Suppressor macrophage (primary cell): ENCODE results near the gene COL28A1.

Source experiments
- DNase-seq, 4 experiments: peaks; one replicate each; pipeline ENCODE4 v3.0.0-alpha.2; 2020 to 2022
- total RNA-seq, 17 experiments: gene quantifications; one replicate each; lab custom pipeline; 2026; ENCODE audit warnings: mixed read lengths in 6 of 17, inconsistent platforms in 3 of 17; lab: John Stamatoyannopoulos, UW

Gene COL28A1
- 0 to 4.2 (median 0.07) reads per million in 17 experiments for total RNA-seq

- no peak for DNase-seq
These were observed at the start of gene COL28A1 for GRCh38 chr7:7535691-7536090. COL28A1 (minus strand) TSS chr7:7535873; CDS start chr7:7532875, 2,998 bp downstream.

GRCh38 chr7:7584653-7585052 is 49.0 kb upstream of the COL28A1 start:
- DNase-seq: no peak

DNA sequence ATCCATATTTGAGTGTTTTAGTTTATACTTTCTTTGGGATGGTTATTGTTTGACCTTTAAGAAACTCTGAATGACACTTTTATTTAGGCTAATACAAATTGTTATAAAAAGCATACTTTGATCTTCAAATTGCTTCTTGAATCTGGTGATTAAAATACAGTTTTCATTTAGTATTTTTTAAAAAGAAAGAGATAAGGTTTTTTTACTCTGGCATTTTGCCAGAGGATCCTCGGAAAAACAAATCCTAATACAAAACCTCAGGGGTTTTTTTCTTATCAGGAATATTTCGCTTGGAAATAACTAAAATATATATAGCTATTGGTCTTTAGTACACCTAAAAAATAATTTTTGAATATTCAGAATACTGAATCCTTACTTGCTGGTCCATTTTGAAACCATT is 48.1 kb upstream of the COL28A1 start:
- no peak for DNase-seq

GRCh38 chr7:7582596-7582995 is 46.9 kb upstream of the COL28A1 start:
- no peak for DNase-seq

DNA sequence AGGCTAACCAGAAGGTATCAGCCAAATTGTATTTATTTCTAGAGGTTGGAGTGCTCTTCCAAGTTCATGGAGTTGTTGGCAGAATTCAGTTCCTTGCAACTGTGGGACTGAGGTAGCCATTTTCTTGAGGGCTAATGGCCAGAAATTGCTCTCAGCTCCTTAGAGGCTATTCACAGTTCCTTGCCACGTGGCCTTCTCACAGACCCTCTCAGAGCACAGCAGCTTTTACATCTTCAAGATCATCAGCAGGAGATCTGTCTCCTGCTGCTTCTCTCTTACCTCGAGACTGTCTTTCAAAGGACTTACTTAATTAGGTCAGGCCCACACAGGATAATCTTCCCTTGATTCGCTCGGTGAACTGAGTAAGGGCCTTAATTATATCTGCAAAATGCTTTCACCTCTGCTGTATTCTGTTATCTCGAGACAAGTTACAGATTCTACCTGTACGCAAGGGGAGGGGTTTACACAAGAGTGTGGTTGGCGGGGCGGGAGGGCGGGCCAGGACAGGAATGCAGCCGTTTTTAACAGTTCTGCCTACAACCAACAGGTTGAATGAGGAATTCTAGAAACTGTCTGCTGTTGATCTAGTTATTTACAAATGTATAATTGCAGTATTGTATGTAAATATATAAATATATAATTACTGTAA is 46.0 kb upstream of the COL28A1 start:
- DNase-seq: no peak

GRCh38 chr7:7579638-7580037 is 44.0 kb upstream of the COL28A1 start:
- DNase-seq: no peak

GRCh38 chr7:7577888-7578287 is 42.2 kb upstream of the COL28A1 start:
- DNase-seq: peak in 3 of 4 experiments; percentile 19 to 53 (median 52)

DNA sequence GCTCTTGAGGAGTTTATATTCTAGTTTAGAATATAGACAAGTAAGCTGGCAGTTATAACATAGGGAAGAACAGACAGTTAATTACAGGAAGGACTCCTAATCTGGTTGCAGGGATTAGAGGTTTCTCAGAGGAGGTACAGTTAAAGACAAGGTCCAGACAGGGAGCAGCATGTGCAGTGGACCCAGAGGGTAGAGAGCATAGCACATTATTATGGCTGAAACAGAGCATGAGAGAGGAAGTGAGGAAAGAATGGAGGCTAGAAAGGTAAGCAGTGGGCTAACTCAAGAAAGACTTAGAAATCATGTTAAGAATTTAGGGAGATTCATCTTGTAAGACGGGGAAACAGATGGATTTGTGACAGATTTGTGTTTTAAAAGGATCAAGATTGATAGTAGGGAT is 40.7 kb upstream of the COL28A1 start:
- no peak for DNase-seq

DNA sequence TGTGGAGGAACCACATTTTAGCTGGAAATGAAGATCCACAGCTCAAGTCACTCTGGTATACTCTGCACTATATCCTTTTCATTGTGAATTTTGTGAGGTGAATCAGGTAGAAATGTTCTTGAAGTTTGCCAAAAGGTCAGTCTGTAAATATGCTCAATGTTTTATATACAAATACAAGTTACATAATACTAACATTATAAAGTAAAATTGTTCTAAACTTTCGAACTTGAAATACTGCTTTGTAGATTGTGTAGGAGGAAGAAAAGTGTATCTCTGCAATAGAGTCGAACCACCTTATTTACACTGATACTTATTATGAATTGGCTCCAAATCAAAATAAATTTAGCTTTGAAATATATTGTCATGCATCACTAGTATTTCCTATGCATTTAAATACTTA is 38.0 kb upstream of the COL28A1 start:
- DNase-seq: no peak

GRCh38 chr7:7570584-7570983 is 34.9 kb upstream of the COL28A1 start:
- DNase-seq: no peak

GRCh38 chr7:7569615-7570014 is 33.9 kb upstream of the COL28A1 start:
- no peak for DNase-seq

DNA sequence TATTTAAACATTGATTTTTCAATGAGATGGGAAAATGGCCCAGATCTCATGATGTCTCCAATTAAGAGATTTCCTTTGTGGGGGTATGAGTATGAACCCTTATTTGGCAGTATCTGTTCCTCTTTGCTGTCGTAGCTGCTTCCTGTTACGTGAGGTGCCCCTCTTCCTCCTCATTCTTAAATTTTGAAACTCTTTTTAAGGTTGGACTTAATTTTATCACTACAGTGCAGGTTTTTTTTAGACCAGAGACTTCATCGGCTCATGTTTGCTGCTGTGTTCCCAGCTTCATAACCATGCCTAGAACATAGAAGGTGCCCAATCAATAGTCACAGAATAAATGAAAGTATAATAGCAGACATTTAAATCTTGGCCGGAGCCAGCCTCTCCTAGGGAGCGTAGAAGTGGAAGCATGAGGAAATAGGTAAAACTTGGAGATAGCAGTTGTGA is 33.4 kb upstream of the COL28A1 start:
- peak; percentile 53 to 89 (median 70) for DNase-seq

DNA sequence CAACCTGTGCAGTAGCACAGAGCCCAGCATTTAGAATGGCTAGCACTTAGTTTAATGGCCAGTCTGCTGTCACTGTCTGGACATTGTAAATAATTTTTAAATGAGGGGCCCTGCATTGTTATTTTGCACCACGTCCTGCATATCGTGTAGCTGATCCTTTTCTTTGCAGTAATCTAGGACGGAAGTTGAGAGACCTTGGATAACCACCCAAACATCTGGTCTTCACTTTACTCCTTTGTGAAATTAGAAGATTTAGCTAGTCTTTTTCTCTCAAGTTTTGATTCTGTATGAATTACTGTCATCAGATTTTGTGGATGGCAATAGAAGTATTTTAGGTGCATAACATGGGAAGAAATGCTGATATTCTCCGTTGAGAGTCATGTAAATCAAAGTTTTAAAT is 32.9 kb upstream of the COL28A1 start:
- peak in 1 of 4 experiments; percentile 10 for DNase-seq

DNA sequence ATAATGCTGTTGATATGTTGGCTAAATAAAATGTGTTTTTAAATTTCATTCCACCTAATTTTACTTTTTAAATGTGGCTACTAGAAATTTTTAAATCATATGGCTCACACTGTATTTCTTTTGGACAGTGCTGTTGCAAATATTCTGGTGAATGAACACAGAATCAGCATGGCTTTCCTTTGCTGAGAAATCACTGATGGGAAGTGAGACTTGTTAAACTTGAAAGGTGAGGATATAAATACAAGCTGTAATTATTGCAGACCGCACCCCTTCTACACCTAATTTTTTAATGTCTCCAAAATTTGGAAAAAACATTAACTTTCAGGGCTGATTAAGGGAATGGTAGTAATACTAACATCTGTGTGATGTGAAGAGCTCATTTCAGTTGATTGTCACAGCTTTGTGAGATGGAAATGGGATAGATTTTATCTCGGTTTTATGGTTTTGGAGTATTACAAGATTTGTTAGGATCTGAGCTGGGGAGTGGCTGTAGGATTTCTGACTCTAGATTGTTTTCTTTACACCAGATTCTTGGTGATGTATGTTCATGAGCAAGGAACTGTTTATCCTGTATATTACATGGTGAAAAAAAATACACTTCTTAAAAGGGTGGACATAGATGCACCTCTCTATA is 32.3 kb upstream of the COL28A1 start:
- DNase-seq: peak in 2 of 4 experiments; percentile 28 to 34

DNA sequence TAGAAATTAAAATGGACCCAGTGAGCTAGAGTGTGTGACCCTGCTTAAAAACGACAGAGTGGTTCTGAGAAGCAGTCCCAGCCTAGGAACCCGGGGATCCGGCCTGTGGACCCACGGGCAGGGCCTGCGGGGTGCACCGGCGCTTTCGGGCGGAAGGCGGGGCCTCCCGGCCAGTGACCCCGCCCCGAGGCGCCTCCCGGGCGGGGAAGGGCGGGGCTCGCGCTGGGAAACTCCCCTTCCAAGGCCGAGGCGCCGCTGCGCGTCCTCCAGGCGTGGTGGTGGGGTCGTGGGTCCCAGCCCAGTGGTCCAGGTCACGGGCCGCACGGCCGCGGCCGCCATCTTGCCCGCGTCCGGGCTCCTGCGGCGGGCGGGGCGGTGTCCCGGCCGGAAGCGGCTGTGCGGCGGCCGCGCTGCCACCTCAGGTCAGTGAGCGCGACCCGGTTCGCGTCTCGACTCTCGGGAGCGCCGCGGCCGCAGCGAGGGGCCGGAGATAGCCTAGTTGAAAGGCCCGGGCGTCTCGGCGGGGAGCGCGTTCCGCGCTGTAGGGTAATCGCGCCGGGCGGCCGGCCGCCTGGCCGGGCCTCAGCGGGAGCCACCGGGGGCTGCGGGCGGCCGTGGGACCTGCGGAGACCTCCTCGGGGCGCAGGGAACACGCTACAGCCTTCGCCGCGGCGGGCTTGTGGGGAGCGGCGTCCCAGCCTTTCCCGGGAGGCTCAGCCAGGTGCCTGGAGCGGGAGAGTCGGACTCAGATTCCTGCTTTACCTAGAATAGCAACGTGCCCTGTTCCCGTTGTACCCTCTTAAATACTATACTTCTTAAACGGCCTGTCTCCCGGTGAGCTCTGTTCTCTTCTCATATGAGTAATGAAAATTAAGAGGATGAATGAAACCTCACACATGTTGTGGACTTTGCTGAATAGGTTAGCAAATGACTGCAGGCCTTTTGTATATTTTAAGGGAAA is 31.3 kb upstream of the COL28A1 start, which contains the start of gene MIOS:
Gene MIOS, plus strand, starts transcription at position 234 of the 961 bp plus-strand sequence. CDS start 5,592 bp downstream, outside the sequence.
- peak; percentile 93 to 96 (median 94) for DNase-seq

DNA sequence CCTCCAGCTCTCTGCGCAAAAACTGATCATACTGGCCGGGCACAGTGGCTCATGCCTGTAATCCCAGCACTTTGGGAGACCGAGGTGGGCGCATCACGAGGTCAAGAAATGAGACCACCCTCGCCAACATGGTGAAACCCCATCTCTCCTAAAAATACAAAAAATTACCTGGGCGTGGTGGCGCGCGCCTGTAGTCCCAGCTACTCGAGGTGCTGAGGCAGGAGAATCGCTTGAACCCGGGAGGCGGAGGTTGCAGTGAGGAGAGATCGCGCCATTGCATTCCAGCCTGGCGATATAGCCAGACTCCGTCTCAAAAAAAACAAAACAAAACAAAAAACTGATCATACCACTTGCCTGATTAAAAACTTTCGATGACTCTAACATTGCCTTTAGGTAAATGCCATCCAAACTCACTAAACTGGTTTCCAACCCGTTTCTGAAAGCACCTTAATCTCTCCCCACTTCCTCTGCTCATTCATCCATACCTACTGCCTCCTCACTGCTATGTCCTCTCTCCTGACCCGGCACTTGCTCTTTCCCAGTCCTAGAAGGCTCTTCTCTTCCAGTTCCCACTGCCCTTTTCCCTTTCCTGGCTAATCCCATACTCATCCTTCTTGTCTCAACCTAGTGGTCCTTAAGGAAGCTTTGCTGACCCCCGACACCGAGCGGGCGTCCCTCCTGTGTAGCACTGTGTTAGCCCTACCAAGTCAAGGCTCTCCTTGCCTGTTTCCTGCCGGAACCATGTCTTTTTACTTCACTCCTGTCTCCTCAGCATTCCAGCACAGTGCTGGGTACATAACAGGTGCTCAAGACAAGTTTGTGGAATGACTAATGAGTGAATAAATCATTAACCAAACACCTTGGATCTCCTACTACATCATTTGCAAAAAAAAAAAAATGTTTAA is 30.3 kb upstream of the COL28A1 start:
- DNase-seq: no peak

DNA sequence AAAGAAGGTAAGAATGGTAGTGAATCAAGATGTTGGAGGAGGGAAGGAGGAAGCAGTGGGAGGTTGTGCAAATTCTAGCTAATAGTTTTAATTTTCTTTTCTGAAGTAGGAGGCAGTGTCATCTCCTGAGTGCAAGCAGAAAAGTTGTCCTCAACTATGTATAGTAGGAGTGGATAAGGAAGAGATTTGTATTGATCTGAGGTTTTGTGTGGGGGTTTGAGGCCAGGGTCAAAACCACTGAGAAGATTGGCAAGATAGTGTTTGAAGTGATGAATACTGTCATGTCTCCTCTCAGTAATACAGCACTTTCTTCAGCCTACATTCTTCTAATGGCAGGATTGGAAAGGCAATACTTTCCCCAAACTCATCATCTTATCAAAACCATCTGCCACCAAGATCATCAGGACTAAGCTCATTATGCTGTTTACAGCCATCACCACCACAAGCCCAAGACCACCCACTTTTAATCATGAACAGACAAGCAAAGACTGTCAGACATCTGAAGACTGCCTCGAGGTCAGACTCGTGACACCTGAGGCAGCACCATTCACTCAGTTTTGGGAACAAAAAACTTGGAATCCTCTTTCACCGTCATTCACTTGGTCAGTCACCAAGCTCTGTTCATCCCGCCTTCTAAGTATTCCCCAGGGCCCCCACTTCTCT is 29.5 kb upstream of the COL28A1 start:
- peak in 1 of 4 experiments; percentile 33 for DNase-seq

DNA sequence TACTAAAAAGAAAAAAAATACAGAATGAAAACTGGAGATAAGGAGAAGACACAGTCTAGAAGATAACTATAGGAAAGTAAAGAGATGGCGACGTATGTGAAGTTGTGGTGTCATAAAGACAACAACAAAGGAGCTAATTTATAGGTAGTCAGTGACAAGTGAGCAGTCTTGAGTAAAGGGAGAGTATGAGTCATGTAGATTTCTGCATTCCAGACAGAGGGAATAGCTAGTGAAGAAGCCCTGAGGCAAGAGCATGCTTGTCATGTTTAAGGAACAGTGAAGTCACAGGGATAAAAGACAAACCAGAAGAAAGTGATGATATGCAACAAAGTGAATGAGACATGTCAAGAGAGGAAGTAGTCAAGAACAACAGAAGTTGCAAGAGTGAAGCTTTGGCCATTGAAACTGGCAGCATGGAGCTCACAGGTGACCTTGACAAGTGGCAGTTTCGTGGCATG is 28.7 kb upstream of the COL28A1 start:
- DNase-seq: peak; percentile 58 to 91 (median 73)

DNA sequence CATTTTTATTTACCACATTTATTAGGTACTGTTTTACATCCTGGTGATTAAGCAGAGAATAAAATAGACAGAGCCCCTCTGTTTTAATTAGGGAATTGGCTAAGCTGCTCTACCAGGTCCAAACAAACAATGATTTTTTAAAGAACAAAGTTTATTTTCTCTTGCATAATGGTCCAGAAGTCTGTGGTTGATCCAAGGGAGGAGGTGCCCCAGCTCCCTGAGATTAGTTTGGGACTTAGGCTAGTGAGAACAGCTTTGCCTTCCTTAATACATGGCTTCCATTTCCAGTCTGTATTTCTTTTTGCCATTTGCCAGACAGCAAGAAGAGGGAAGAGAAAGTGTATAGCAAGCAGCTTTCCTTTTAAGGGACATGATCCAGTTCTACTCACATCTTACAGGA is 28.1 kb upstream of the COL28A1 start:
- peak in 2 of 4 experiments; percentile 32 to 46 for DNase-seq

- no peak for DNase-seq
These were observed 27.6 kb upstream of the COL28A1 start for GRCh38 chr7:7563269-7563668.

- no peak for DNase-seq
These were observed 27.1 kb upstream of the COL28A1 start for GRCh38 chr7:7562736-7563135.
